Left hindlimb (tissue), 1 donor: ENCODE measurements around the gene TEX35.

Source experiments
- DNase-seq: peaks from one replicate; pipeline ENCODE4 v3.0.0-alpha.2; 2018

The TEX35 gene

DNA sequence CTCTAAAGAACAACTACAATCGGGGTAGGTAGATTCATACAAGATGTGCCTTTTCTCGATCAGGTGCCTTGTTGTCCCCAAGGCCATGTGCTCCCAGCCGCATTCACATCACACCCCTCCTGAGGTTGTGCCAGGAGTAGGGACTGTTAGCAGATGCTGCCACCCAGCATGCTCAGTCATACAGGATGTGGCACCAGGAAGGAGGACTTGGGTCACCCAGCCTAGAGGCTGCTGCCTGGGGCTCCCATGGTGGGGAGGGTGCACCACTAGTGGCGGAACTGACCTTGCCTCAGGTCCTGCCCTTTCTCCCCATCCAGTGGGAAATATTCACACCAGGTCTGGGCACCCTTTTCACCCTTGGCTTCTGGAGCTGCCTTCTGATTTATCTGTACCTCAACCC lies 8.3 kb downstream of the TEX35 start:
- DNase-seq, result no peak

DNA sequence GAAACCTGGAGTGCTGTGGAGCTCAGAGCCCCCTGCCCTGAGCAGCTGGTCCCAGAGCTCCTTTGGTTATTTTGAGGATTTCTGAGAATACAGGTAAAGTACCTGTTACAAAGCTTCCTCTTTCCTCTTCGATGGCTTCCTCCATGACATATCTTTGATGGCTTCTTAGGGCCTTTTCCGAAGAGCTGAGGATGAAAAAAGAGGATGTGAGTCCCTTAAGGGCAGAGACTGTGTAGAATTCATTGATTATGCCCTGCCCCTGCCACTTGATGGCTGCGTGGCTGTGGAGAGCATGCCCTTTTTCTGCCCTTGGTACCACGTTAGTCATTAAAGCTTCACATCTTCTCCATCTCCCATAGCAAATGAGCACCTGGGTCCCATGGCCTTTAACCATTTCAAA lies 14.2 kb downstream of the TEX35 start:
- no peak for DNase-seq

DNA sequence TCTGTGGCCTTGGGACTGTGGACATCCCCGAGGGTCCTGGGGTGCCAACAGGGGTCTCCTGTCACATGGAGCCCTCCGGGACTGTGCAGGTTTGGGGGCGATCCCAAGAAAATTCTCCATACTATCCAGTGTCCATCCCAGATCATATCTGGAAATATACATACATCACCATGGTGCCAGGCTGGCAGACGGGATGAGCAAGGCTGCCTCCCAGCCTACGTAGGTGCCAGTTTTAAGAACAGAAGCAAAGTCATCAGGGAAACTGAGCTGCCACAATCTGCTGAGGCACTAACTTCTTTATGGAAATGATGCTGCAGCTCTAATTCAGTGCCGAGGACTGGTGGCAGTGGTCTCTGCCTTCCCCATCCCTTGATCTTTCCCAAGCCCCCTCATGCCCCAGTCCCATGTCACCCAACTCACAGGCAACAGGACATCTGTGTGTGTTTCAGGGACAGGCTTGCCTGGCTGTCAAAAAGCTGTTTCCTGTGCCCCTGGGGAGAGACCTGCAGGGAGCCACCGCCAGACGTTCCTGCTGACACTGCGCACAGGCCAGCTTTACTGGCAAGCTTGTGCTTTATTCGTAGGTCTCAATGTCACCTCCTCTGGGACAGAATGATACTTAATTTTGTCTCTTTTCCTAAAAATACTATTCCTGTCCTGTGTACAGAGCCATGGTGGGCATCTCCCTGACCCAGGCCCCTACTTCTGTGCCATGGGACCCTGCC lies 15.5 kb downstream of the TEX35 start:
- no peak for DNase-seq

DNA sequence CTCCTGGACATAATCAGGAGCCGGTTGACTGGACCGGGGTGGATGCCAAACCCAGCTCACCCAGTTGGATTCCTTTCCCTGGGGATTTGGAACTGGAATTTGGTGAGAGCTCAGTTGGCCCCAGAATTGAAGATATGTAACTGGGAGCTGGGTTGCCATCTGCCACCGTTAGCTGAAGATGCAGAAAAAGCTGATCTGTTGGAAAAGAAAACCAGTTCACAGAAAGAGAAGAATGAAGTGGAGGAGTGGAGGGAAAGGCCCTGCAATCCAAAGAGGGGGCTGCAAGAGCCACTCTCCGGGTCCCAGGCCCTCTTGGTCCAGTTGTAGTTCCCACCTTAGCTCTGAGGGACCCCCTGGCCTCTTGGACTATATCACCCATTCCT lies 16.0 kb downstream of the TEX35 start:
- DNase-seq, result no peak

DNA sequence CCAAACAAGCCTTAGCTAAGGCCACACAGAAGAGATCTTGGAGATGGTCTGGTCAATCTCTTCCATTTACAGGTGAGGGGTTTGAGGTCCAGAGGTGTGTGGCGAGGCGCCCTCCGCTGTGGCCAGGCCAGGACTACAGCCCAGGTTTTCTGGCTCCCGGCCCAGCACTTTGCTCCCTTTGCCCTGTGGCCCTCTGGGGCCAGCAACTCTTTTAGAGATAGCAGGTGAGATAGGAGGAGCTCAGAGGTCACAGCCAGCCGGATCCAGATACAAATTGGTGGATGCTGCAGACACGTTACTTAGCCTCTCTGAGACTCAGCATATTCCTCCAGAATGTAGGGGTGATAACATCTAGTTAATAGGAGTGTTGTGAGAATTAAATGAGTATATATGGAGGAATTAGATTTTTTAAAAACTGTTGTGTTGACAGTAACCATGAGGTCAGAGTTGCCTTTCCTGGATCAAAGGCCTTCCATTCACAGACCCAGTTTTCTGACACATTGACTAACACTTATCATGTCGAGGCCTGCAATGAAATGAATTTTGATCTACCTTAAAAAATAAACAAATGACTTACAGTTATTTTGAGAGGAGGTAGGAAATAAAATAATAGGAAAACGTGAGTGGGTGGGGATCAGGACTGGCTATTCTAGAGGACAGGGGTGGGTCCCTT lies 16.6 kb downstream of the TEX35 start:
- no peak for DNase-seq

DNA sequence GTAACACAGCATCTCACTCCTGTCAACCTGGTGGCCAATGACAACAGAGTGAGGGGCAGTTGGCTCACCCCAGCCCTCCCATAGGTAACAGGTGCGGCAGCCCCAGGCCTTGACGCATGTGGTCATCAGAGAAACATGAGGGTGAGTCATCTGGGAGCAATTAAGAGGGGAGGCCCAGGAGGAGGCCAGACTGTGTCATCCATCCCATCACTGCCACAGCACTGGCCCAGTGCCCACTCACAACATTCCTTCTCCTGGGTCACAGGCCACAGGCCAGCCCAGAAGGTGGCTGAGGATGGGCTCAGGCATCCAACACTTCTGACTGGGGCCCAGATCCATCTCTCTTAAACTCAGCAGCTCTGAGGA lies 17.1 kb downstream of the TEX35 start:
- DNase-seq, result no peak

DNA sequence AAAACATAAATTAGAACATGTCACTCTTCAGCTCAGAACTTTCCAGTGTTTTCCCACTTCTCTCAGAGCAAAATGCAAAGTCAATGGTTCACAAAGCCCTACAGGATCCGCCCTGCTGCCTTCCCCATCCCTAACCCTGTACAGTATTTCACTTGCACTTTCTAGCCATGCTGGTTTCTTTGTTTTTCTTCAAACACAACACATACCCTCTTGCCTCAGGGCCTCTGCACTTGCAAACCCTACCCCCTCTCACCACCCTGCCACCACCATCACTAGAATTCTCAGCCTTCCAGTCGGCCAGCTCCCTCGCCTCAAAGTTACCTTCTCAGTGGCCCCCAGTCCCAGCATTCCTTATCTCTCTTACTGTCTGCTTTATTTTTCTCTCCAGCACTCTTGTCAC lies 17.6 kb downstream of the TEX35 start:
- no peak for DNase-seq

DNA sequence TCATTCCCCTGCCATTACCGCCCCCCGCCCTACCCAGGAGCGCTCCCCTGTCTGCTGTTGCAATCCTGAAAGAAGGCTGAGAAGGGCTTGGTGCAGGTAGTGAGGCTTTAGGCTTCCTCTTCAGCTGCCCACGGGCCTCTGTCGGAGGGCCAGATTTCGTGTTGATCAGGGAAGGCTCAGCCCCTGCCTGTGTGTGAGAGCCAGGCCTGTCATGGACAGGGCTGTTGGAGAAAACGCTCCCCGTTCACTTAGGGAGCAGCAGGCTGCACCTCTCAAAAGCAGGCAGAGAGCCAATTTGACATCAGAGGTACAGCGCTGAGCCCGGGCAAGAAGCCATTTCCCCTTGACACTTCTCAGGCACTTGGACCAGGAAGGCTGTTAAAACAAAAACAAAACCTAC lies 19.0 kb downstream of the TEX35 start:
- no peak for DNase-seq

DNA sequence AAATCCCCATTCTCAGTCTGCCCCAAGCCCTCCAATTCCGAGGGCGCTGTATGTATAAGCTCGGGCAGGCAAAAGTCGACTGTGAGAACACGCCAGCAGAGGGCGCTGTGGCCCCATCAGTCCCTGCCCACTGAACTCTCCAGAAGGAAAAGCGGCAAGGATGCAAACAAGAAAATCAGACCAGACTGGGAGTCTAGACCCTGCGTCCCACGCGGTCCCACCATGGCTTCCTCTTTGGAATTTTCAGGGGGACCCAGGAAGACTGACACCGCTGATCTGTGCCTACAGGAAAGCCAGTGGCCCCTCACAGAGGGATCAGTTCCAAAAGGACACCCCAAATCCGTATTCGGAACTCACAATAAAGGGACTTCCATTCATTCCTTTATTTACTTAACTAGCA lies 19.5 kb downstream of the TEX35 start:
- peak; percentile 84 for DNase-seq

DNA sequence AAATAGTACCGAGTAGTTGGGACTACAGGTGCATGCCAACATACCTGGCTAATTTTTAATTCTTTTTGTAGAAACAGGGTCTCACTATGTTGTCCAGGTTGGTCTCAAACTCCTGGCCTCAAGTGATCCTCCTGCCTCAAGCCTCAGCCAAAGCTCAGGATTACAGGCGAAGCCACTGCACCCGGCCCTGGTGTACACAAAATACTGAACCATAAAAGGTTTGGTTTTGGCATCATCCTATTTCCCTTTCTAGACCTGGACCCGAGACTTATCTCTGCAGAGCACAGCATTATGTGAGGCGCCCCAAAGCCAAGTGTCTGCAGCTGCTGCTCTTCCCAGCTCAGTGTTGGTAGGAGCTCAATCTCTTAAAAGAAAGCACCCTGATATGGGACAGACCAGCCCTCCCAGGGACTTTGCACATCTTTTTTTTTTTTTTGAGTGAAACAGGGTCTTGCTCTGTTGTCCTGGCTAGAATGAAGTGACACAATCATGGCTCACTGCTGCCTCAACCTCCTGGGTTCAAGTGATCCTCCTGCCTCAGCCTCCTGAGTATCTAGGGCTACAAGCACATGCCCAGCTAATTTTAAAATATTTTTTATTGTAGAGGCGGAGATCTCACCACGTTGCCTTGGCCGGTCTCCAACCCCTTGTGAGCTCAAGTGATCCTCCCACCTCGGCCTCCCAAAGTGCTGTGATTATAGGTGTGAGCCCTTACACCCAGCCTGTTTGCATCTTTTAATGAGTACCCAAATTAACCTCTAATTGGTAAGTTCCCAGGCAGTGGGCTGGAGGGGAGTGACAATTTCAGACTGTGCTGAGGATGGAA lies 20.4 kb downstream of the TEX35 start:
- DNase-seq, result no peak

DNA sequence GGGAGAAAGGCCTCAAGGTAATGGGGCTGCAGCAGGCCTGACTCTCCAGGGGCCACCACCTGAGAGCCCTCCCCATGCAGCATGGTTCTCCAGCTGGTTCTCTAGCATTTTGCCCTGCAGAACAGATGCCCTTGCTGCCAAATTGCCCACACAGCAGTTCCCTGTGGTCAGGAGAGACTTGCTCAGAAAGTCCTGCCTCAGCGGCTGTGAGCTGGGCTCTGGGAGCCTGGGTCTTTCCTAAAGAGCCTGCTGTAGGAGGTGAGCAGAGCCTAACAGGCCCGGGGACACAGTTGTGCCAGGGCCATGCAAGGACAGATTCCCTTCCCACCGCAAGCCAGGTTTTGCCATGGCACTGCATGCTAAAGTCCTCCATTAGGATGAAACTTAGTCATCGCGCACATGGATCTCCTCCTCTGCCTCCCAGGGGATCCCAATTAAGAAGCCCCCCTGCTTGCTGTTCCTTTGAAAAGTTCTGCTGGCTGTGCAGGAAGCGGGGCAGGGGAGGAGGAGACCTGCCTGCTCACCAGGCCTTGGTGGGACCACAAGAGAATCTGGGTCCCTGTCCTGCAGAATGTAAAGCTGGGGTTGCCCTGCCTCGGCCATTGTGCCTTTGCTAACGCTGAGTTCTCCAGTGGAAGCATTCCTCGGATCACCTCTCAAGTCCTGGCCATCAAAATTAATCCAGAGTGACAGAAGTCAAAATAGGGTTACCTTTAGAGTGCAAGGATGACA lies 21.4 kb downstream of the TEX35 start:
- no peak for DNase-seq

DNA sequence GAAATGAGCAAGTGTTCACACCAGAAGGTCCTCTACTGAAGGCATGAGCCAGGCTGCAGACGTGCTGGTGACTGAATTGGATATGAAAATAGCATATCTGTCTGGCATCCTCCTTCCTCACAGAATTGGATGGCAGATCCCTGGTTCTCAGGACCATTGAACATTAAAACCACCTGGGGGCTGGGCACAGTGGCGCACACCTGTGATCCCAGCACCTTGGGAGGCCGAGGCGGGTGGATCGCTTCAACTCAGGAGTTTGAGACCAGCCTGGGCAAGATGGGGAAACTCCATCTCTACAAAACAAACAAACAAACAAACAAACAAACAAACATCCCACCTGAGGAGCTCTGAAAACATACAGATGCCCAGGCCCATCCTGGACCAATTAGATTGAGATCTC lies 23.4 kb downstream of the TEX35 start:
- DNase-seq, result no peak

DNA sequence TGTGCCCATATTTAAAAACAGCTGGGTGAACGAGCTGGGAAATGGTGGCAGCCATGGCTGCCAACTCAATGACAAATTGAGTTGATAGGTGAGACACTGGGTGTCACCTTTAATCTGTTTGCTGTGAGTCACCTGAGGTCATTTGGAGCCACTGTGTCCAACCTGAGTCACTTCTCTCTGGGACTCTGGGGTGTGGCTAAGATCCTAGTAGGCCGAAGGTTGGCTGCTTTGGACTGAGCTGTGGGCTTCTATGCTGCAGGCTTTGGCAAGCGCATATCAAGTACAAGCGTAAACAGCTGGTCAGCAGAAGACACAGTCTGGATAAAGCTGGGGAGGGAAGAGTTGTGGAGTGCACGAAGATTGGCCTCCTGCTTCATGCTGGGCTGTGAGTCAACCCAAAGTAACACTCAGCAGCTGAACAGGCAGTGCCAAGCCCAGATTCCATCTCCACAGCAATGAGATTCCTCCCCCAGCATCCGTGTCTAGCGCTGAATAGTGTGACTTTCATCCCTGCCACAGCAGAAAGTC lies 24.0 kb downstream of the TEX35 start:
- peak; percentile 56 for DNase-seq

DNA sequence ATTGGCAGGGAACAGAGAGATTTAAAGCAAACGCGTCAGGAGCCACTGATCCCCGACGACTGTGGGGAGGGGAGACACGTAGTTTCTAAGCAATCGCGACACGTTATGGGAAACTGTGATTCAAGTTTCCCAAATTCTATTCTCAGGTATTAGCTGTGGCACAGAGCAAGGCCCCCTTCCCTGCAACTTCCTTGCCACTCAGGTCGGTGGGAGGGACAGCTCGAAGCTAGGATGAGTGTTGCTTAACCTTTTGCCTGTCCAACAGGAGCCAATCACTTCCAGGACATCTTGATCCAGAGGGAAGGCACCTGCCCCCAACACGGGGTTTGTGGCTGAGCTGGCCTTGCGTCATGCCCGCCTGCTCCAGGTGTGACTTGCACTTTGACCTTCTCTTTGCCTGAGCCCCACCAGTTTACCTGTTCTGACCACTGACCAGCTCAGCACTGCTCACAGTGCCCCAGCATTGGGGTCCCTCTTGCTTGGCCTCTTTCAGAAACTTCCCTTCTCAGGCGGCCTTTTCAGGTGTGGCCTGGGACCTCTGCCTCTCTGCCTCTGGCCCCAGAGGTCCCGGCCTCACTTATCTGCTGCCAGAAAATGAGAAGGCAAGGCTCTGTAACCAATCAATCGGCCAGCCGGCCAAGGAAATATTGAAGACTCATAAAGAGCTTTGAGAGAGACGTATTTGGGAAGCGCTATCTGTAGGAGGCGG lies 24.6 kb downstream of the TEX35 start:
- no peak for DNase-seq

DNA sequence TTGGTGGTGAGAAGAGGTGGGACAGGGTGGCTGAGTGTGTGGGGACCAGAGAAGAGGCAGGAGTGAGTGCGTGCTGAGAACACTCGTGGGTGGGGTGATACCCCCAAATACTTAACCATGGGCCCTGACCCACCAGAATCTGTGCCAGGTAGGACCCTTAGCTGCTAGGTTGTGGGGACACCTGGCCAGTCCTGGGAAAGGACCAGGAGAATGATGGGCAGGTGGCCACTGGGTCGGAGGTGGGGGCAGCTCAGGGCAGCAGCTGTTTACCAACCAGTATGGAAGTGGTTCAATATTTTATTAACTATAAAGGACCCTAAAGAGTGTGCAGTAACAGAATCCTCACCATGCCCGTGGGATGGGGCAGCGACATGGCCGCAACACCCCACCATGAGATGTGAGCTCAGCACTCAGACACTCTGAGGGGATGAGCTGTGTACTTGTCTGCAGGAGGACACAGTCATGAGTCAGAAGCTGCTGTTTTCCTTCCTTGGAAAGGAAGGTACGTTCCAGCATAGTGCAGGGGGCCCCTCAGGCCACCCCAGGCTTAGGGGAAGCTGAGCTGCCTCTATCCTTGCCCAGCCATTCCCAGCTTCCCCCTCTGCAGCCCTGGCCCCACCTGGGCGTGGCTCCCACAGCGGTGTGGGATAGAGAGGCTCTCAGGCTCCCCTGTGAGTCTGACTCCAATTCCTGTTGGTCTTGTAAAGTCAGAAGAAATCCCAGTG lies 25.4 kb downstream of the TEX35 start:
- DNase-seq, result peak; percentile 45

DNA sequence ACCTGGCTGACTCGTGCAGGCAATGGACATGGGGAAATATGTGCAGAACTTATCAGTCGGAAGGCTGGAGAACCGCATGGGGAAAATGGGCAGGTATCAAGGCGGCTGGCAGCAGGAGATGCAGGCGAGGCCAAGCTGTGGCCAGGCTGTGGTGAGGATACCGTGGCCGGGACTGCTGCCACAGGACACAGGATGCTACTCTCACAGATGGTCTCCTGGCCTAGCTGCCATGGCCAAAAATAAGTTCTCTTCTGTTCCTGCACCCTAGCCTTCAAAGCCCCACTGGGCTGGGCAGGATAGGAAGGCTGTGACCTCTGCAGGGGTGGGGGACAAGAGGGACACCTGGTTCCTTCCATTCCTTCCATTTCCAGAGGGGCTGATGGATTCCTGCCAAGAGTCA lies 26.4 kb downstream of the TEX35 start:
- DNase-seq, result no peak

DNA sequence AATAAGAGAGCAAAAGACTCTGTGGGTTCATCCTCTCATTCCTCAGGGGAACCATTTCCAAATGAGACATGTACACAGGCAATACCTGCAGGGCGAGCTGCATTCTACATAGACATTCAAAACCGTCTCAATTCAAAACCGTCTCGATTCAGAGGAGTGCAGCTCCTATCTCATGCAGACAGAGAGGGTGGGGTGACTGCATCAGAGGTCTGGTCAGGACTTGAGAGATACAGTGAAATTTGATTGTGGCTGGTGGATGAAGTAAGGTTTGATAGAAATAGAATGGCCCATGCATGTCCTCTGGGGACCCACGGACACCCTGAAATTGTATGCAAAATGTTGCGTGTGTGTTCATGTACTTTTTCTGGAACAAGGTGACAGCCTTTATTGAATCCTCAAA lies 27.3 kb downstream of the TEX35 start:
- DNase-seq, result no peak

DNA sequence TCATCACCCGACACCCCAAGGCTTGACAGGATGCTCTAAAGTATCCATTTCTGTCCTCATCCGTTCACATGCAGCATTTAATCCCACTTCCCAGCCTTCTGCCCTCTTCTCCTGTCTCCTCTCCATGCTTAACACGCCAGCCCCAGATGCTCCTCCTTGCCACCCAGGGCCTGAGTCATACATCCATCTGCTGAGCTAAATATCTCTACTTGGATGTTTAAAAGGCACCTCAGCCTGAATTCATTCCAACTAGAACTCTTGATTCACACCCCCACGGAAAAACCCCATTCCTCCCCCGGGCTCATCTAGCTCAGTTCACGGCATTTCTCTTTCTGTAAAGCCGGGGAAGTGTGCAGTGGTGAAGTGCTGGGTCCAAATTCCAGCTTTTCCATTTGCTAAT lies 27.7 kb downstream of the TEX35 start:
- DNase-seq, result no peak

DNA sequence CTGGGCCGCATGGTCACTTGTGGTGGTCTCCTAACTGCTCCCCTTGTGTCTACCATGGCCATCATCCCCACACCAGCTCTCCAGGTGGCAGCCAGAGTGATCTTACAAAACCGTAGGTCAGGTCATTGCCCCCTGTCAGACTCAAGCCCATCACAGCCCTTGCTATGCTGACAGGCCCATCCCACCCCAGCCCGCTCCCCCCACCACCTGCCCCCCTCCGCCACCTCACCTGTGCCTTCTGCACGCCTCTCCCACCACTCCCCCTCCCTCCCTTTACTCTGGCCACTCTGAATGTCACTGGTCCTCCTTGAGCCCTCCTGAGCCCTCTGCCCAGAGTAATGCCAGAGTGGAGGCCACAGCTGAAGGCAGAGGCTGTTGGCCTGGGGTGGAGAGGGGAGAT lies 28.5 kb downstream of the TEX35 start:
- DNase-seq, result no peak

DNA sequence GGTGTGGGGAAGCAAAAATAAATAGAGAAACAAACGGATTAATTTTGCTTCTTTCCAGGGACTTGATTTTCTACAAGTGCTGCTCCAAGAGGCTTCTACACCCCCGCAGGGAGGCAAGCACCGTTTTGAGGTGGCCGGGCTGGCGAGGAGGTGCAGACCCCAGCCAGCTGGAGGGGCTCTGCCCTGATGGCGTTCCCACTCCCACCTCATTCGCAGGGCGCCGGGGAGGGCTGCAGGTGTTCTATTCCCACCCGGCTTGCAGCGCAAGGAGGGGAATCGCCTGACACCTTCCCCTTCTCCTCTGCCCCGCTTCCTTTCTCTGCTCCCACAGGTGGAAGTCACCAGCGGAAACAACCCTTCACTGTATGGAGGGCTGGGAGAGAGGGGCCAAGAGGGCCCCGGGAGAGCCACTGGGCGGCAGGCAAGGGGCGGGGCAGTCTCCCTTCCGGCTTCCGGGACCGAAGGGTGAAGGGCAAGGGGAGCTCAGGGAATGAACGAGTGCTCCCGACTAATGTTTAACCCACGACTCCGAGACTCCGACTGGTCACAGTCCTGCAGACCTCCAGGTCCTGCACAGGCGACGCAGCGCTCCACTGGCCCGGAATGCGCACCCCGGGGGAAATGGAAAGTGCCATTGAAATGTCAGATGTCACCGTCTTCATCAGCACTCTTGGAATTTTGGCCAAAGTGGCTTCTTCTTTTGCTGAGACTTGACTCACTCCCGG lies 29.1 kb downstream of the TEX35 start:
- DNase-seq, result peak; percentile 44
